GM12874 (cell line): ENCODE measurements around the gene OR9G4.

Experiments used
- CTCF ChIP-seq: IDR thresholded peaks from 2 replicates; pipeline ENCODE4 v1.5.1; 2011; ENCODE audit warnings: low read depth, mild to moderate bottlenecking, control low read depth, low read length, moderate library complexity; ENCODE audit not compliant: insufficient read depth

OR9G4 gene

GRCh38 chr11:56740886-56741285, 7.6 kb downstream of the OR9G4 start:
- TF ChIP-seq CTCF = no peak

- no peak for TF ChIP-seq CTCF
These were observed 8.4 kb downstream of the OR9G4 start for GRCh38 chr11:56740107-56740506.

GRCh38 chr11:56720513-56720912, 28.0 kb downstream of the OR9G4 start:
- no peak for TF ChIP-seq CTCF

GRCh38 chr11:56716379-56716854, 32.1 kb downstream of the OR9G4 start:
- TF ChIP-seq CTCF = no peak

GRCh38 chr11:56714206-56714605, 34.3 kb downstream of the OR9G4 start:
- TF ChIP-seq CTCF = no peak

- no peak for TF ChIP-seq CTCF
These were observed 42.0 kb downstream of the OR9G4 start for GRCh38 chr11:56706486-56706885.

GRCh38 chr11:56705784-56706396, 42.6 kb downstream of the OR9G4 start:
- TF ChIP-seq CTCF = no peak

GRCh38 chr11:56700914-56701485, 47.5 kb downstream of the OR9G4 start:
- no peak for TF ChIP-seq CTCF
